ENCODE results near the gene CHI3L2. TPM values are rescaled to one million over a fixed set of nuclear protein-coding genes. Genes with fewer than 3 reads are reported as not detected.
A peak's percentile ranks its signal among the peaks of the same experiment; 100 is the strongest.

CHI3L2 gene
- total RNA-seq, 1 experiment from 2014 or later: 0.61 TPM

DNA sequence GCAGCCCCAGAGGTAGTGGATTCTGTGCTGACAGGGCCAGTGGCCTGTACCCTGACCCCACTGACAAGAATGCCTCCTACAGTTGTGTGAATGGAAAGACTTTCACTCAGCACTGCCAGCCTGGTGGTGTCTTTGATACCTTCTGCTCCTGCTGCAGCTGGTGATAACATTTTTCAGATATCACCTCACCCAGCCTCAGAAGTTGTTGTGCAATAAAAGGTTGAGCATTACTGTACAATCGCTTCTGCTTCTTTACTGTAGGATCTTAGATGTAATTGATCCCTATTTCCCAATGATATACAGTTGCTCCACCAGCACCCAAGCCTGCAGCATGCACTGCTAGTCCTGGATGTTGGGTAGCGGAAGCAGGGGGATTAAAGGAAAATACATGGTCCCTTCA is 58.4 kb downstream of the CHI3L2 start:
- TF ChIP-seq FOXK1 (CRISPR knock-in tag; IDR thresholded peaks at IDR 0.05) (no peak), ZNF416 (CRISPR knock-in tag; IDR thresholded peaks at IDR 0.05) (no peak), GTF2I (CRISPR knock-in tag; conservative IDR thresholded peaks at IDR 0.05) (no peak), NFE2L1 (CRISPR knock-in tag; IDR thresholded peaks at IDR 0.05) (no peak), ZNF423 (CRISPR knock-in tag; IDR thresholded peaks at IDR 0.05) (no peak)
- TF ChIP-seq, protein P1, sequence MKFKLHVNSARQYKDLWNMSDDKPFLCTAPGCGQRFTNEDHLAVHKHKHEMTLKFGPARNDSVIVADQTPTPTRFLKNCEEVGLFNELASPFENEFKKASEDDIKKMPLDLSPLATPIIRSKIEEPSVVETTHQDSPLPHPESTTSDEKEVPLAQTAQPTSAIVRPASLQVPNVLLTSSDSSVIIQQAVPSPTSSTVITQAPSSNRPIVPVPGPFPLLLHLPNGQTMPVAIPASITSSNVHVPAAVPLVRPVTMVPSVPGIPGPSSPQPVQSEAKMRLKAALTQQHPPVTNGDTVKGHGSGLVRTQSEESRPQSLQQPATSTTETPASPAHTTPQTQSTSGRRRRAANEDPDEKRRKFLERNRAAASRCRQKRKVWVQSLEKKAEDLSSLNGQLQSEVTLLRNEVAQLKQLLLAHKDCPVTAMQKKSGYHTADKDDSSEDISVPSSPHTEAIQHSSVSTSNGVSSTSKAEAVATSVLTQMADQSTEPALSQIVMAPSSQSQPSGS (CRISPR knock-in tag; IDR thresholded peaks at IDR 0.05; ENCODE audit: borderline replicate concordance, low read depth): no peak
- TF ChIP-seq, protein P2, sequence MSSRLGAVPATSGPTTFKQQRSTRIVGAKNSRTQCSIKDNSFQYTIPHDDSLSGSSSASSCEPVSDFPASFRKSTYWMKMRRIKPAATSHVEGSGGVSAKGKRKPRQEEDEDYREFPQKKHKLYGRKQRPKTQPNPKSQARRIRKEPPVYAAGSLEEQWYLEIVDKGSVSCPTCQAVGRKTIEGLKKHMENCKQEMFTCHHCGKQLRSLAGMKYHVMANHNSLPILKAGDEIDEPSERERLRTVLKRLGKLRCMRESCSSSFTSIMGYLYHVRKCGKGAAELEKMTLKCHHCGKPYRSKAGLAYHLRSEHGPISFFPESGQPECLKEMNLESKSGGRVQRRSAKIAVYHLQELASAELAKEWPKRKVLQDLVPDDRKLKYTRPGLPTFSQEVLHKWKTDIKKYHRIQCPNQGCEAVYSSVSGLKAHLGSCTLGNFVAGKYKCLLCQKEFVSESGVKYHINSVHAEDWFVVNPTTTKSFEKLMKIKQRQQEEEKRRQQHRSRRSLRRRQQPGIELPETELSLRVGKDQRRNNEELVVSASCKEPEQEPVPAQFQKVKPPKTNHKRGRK (CRISPR knock-in tag; IDR thresholded peaks at IDR 0.05; ENCODE audit: borderline replicate concordance): no peak
- Mint-ChIP-seq H3K9me3 (peaks cover under 1% of the 10 kb centered on the region; the same call in 1 of the 2 replicates), H3K36me3 (no peaks in the 10 kb centered on the region), H3K4me1 (no peaks in the 10 kb centered on the region), H3K27ac (no peak overlapping the region), H3K4me3 (no peak overlapping the region), H3K27me3 (ENCODE audit: low read depth) (no peaks in the 10 kb centered on the region)
- DNase-seq (ENCODE audit: low spot score): no peak
- peak; percentile 41; the same call in 1 of the 2 replicates for ATAC-seq
- ChIA-PET CTCF (interaction anchor here (0.6 kb wide), 1 partner anchor 9 kb away, joined by 5 read pairs; no protein-coding TSS in a partner anchor), POLR2A (no interaction called here)

DNA sequence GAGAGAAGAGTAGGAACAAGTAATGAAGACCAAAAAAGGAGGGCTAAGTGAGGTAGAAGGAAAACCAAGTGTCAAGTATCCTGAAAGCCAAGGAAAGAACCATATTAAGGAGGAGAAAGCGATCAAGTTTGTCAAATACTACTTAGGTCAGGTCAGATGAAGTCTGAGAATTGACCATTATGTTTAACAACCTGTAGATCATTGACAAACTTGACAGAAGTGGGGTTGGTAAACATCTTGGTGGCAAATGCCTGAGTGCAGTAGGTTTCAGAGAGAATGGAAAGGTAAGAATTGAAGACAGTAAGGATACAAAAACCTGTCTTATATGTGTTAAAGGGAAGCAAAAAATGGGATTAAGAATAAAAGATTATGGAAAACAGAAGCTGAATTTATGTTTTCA is 59.4 kb downstream of the CHI3L2 start:
- POLR2A ChIA-PET: no interaction called here
- no peaks in the 10 kb centered on the region for H3K4me1 Mint-ChIP-seq
- TF ChIP-seq, protein P3, sequence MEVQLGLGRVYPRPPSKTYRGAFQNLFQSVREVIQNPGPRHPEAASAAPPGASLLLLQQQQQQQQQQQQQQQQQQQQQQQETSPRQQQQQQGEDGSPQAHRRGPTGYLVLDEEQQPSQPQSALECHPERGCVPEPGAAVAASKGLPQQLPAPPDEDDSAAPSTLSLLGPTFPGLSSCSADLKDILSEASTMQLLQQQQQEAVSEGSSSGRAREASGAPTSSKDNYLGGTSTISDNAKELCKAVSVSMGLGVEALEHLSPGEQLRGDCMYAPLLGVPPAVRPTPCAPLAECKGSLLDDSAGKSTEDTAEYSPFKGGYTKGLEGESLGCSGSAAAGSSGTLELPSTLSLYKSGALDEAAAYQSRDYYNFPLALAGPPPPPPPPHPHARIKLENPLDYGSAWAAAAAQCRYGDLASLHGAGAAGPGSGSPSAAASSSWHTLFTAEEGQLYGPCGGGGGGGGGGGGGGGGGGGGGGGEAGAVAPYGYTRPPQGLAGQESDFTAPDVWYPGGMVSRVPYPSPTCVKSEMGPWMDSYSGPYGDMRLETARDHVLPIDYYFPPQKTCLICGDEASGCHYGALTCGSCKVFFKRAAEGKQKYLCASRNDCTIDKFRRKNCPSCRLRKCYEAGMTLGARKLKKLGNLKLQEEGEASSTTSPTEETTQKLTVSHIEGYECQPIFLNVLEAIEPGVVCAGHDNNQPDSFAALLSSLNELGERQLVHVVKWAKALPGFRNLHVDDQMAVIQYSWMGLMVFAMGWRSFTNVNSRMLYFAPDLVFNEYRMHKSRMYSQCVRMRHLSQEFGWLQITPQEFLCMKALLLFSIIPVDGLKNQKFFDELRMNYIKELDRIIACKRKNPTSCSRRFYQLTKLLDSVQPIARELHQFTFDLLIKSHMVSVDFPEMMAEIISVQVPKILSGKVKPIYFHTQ (CRISPR knock-in tag; IDR thresholded peaks at IDR 0.05): no peak
- no peak for TF ChIP-seq JUN (CRISPR knock-in tag; IDR thresholded peaks at IDR 0.05)
- TF ChIP-seq, protein P4, sequence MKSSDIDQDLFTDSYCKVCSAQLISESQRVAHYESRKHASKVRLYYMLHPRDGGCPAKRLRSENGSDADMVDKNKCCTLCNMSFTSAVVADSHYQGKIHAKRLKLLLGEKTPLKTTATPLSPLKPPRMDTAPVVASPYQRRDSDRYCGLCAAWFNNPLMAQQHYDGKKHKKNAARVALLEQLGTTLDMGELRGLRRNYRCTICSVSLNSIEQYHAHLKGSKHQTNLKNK (CRISPR knock-in tag; IDR thresholded peaks at IDR 0.05): no peak
- TF ChIP-seq, protein P5, sequence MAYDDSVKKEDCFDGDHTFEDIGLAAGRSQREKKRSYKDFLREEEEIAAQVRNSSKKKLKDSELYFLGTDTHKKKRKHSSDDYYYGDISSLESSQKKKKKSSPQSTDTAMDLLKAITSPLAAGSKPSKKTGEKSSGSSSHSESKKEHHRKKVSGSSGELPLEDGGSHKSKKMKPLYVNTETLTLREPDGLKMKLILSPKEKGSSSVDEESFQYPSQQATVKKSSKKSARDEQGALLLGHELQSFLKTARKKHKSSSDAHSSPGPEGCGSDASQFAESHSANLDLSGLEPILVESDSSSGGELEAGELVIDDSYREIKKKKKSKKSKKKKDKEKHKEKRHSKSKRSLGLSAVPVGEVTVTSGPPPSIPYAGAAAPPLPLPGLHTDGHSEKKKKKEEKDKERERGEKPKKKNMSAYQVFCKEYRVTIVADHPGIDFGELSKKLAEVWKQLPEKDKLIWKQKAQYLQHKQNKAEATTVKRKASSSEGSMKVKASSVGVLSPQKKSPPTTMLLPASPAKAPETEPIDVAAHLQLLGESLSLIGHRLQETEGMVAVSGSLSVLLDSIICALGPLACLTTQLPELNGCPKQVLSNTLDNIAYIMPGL (CRISPR knock-in tag; IDR thresholded peaks at IDR 0.05): no peak
- TF ChIP-seq, protein P6, sequence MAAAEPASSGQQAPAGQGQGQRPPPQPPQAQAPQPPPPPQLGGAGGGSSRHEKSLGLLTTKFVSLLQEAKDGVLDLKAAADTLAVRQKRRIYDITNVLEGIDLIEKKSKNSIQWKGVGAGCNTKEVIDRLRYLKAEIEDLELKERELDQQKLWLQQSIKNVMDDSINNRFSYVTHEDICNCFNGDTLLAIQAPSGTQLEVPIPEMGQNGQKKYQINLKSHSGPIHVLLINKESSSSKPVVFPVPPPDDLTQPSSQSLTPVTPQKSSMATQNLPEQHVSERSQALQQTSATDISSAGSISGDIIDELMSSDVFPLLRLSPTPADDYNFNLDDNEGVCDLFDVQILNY (CRISPR knock-in tag; IDR thresholded peaks at IDR 0.05): no peak
- CTCF ChIA-PET: no interaction called here
- DNase-seq (ENCODE audit: low spot score) (no peak), ATAC-seq (no peak)
- peaks cover 6% of the 10 kb centered on the region for H3K9me3 Mint-ChIP-seq
- H3K27me3 Mint-ChIP-seq (ENCODE audit: low read depth): no peaks in the 10 kb centered on the region
- no peak overlapping the region for H3K27ac Mint-ChIP-seq
- no peaks in the 10 kb centered on the region for H3K36me3 Mint-ChIP-seq
- H3K4me3 Mint-ChIP-seq: no peak overlapping the region

DNA sequence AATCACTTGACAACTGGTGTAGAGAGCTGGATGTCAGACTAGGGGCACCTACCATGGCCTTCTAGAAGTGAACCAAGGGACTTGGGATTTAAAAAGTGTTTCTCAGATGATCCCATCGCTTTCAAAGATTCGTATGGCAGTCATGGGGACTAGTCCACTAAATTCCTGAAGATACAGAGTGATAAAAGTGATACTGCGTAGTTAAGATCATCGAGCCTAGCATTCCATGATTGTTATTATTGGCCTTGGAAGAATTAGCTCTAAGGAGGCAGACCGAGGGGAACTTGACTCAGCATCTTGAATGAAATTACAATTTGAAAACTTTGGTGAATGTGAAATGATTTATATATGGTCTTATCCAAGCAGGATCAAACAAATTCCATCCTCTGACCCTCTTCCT is 61.9 kb downstream of the CHI3L2 start:
- H3K27ac Mint-ChIP-seq: no peak overlapping the region
- no peaks in the 10 kb centered on the region for H3K27me3 Mint-ChIP-seq (ENCODE audit: low read depth)
- no peak overlapping the region for H3K4me3 Mint-ChIP-seq
- no peak for TF ChIP-seq FOXJ3 (CRISPR knock-in tag; IDR thresholded peaks at IDR 0.05; ENCODE audit: borderline replicate concordance)
- TF ChIP-seq OVOL2 (CRISPR knock-in tag; IDR thresholded peaks at IDR 0.05; ENCODE audit: borderline replicate concordance): no peak
- TF ChIP-seq, protein P7, sequence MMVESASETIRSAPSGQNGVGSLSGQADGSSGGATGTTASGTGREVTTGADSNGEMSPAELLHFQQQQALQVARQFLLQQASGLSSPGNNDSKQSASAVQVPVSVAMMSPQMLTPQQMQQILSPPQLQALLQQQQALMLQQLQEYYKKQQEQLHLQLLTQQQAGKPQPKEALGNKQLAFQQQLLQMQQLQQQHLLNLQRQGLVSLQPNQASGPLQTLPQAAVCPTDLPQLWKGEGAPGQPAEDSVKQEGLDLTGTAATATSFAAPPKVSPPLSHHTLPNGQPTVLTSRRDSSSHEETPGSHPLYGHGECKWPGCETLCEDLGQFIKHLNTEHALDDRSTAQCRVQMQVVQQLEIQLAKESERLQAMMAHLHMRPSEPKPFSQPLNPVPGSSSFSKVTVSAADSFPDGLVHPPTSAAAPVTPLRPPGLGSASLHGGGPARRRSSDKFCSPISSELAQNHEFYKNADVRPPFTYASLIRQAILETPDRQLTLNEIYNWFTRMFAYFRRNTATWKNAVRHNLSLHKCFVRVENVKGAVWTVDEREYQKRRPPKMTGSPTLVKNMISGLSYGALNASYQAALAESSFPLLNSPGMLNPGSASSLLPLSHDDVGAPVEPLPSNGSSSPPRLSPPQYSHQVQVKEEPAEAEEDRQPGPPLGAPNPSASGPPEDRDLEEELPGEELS (CRISPR knock-in tag; IDR thresholded peaks at IDR 0.05): no peak
- no peak for TF ChIP-seq GTF2I (CRISPR knock-in tag; conservative IDR thresholded peaks at IDR 0.05)
- TF ChIP-seq RELA (CRISPR knock-in tag; IDR thresholded peaks at IDR 0.05; ENCODE audit: borderline replicate concordance): no peak
- no peaks in the 10 kb centered on the region for H3K4me1 Mint-ChIP-seq
- H3K36me3 Mint-ChIP-seq: no peaks in the 10 kb centered on the region
- POLR2A ChIA-PET: no interaction called here
- no peak for DNase-seq (ENCODE audit: low spot score)
- ATAC-seq: no peak
- CTCF ChIA-PET: interaction anchor here (1.0 kb wide), 1 partner anchor 67 kb away, joined by 3 read pairs; no protein-coding TSS in a partner anchor
- peaks cover 6% of the 10 kb centered on the region for H3K9me3 Mint-ChIP-seq

Data from WTC11 (cell line).